ENCODE measurements around the gene P2RX7.

- TF ChIP-seq CTCF (IDR thresholded peaks at IDR 0.05) (no peak), CBX8 (IDR thresholded peaks at IDR 0.05) (no peak), MAX (IDR thresholded peaks at IDR 0.05) (no peak), CBX2 (IDR thresholded peaks at IDR 0.05; ENCODE audit: borderline replicate concordance, low read depth) (no peak), RFX5 (IDR thresholded peaks at IDR 0.05) (no peak), SMC3 (IDR thresholded peaks at IDR 0.05) (no peak), POLR2A (IDR thresholded peaks at IDR 0.05; ENCODE audit: low read length) (no peak), NFE2L2 (conservative IDR thresholded peaks at IDR 0.05; ENCODE audit: low read length) (no peak), ESRRA (IDR thresholded peaks at IDR 0.05; ENCODE audit: borderline replicate concordance, low read length) (no peak), KDM1A (IDR thresholded peaks at IDR 0.05; ENCODE audit: low read depth) (no peak), RCOR1 (IDR thresholded peaks at IDR 0.05; ENCODE audit: low read depth, low read length) (no peak)
- TF ChIP-seq, protein P1, sequence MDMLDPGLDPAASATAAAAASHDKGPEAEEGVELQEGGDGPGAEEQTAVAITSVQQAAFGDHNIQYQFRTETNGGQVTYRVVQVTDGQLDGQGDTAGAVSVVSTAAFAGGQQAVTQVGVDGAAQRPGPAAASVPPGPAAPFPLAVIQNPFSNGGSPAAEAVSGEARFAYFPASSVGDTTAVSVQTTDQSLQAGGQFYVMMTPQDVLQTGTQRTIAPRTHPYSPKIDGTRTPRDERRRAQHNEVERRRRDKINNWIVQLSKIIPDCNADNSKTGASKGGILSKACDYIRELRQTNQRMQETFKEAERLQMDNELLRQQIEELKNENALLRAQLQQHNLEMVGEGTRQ (IDR thresholded peaks at IDR 0.05): no peak
Measured at GRCh38 chr12:121085069-121085468, 47.6 kb upstream of the P2RX7 start.
